Endothelial cell of umbilical vein (primary cell): Measurements from ENCODE around the gene USP6NL.

Experiments
- CTCF ChIP-seq, 2 donors: IDR thresholded peaks; 1 replicate in 1 of 2; 2 replicates in 1 of 2; pipeline ENCODE4 v1.5.1; 2011; ENCODE audit warnings: low read length in 2 of 2, mild to moderate bottlenecking in 2 of 2, moderate library complexity in 2 of 2, control low read depth in 1 of 2, inconsistent platforms in 1 of 2, low read depth in 1 of 2; ENCODE audit not compliant: insufficient read depth in 1 of 2; ENCODE audit errors: extremely low read depth in 1 of 2
- EZH2 ChIP-seq: IDR thresholded peaks from 2 replicates; pipeline ENCODE4 v1.6.1; 2012; ENCODE audit warnings: borderline replicate concordance, low read depth, mild to moderate bottlenecking, moderate library complexity, low read length, inconsistent platforms; ENCODE audit not compliant: severe bottlenecking
- GATA2 ChIP-seq: IDR thresholded peaks from 2 replicates; pipeline ENCODE4 v1.7.0; 2011; ENCODE audit warnings: low read depth, mild to moderate bottlenecking, moderate library complexity, mixed read lengths, low read length; ENCODE audit not compliant: insufficient read length, insufficient read depth
- MAX ChIP-seq: IDR thresholded peaks from 2 replicates; pipeline ENCODE4 v1.6.1; 2011; ENCODE audit not compliant: insufficient read depth, insufficient read length
- MYC ChIP-seq: IDR thresholded peaks from one replicate; pipeline ENCODE4 v1.6.1; 2011; ENCODE audit warnings: mild to moderate bottlenecking, low read depth, low read length
- POLR2A ChIP-seq: IDR thresholded peaks from 2 replicates; pipeline ENCODE4 v1.6.1; 2012; ENCODE audit warnings: low read depth, mild to moderate bottlenecking, control low read depth, low read length
- POLR2AphosphoS5 ChIP-seq: IDR thresholded peaks from 2 replicates; pipeline ENCODE4 v1.6.1; 2012; ENCODE audit warnings: low read depth, mild to moderate bottlenecking, control low read depth, low read length, moderate library complexity; ENCODE audit not compliant: insufficient read depth

DNA sequence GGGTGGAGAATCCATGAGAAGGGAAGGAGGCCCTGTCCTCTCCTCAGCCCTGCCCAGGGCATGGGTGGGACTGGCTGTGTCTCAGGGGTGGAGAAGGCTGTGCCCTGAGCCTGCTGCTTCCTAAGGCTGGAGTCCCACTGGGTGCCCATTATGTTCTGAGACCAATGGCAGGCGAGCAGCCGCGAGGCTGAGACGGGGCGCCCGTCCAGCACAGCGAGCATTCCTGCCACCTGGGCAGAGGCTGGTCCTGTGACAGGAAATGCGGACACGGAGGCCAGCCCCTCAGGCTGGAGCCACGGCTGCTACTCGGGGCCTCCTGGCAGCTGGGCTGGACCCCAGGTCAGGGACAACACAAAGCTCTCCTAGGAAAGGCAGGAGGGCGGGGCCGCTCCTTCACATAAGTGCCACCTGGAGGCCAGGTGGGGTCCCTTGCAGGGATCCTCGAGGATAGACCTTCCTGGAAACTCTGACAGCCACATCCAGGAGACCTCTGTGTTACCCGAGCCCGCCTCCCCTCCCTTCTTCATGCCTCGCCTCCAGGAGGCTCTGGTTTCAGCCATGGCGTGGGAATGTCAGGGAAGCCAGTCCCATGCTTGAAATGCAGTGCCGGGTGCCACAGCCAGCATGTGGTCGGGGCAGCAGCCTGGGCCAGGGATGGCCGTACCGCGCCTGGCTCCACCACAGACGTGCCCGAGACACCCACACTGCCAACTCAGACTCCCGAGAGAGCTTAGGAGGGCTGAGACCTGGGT, 173.9 kb downstream of the USP6NL start:
- TF ChIP-seq GATA2 (no peak), CTCF (IDR thresholded peaks at IDR 0.05; ENCODE audit: extremely low read depth in 1 of 2, insufficient read depth in 1 of 2, low read depth in 1 of 2, low read length in 2 of 2) (no peak), EZH2 (no peak), POLR2AphosphoS5 (no peak), POLR2A (no peak), MYC (no peak), MAX (no peak)
